K562 (cell line): ENCODE results near the gene KIF26B. TPM values are rescaled to one million over a fixed set of nuclear protein-coding genes. Genes with fewer than 3 reads are reported as not detected.

ENCODE experiments used
- ATAC-seq: fragments of 200-7000 bp; cut with Tn5 transposase; 3 replicates; pipeline ENCODE4 v1.9.1; 2020; ENCODE audit warnings: moderate library complexity
- BruUV-seq: library from RNA; stranded (reverse); fragments of 400-500 nt; replicated peaks from 2 replicates; lab custom pipeline; 2021; lab: Mats Ljungman, UMichigan
- CTCF ChIA-PET: fragments of 300-600 bp; formaldehyde crosslinking; extraction: SDS; loops from one replicate; lab custom pipeline; 2021; ENCODE audit warnings: low intra/inter-chr PET ratio; lab: Yijun Ruan, JAX
- POLR2A ChIA-PET: fragments of 300-600, 350-650 bp; sonication (Branson Sonifier 250); formaldehyde crosslinking; extraction: SDS; loops from one replicate; lab custom pipeline; 2021; ENCODE audit warnings: antibody characterized with exemption, inconsistent platforms; lab: Yijun Ruan, JAX
- DNase-seq, 4 experiments: peaks; one replicate each; pipeline versions ENCODE4 v3.0.0 to v3.0.0-alpha.2; 2011 to 2018; ENCODE audit warnings: low spot score in 3 of 4, mixed read lengths in 3 of 4; ENCODE audit errors: extremely low read depth in 1 of 4
- FAIRE-seq: peaks from 2 replicates; lab custom pipeline; 2011; peaks lifted over from hg19 to GRCh38; lab: Jason Lieb, UNC
- H2AFZ ChIP-seq: 2 replicates; pipeline ENCODE4 v1.6.0; 2011; ENCODE audit warnings: low read depth, low read length, control low read depth, inconsistent platforms
- H3K27ac ChIP-seq: fragments of 200-600 bp; 3 replicates; pipeline ENCODE4 v1.8.0; 2011; ENCODE audit warnings: low read depth, mild to moderate bottlenecking, control low read depth, inconsistent platforms, low read length, moderate library complexity, mixed read lengths; ENCODE audit errors: extremely low read depth
- H3K27me3 ChIP-seq, 2 experiments: fragments of 300-600 bp in 1 of 2; 2 replicates in 1 of 2; 3 replicates in 1 of 2; pipeline versions ENCODE4 v1.6.0 to v1.8.0; 2011; ENCODE audit warnings: inconsistent platforms in 2 of 2, low read length in 2 of 2, mild to moderate bottlenecking in 1 of 2, mixed read lengths in 1 of 2, moderate library complexity in 1 of 2; ENCODE audit not compliant: control insufficient read depth in 2 of 2, insufficient read depth in 2 of 2
- H3K36me3 ChIP-seq: fragments of 300-600 bp; 3 replicates; pipeline ENCODE4 v1.8.0; 2011; ENCODE audit warnings: mild to moderate bottlenecking, low read length, inconsistent platforms; ENCODE audit not compliant: control insufficient read depth, insufficient read depth
- H3K4me1 ChIP-seq, 2 experiments: fragments of 200-600 bp in 1 of 2; replicated peaks in 1 of 2; 2 replicates in 1 of 2; 3 replicates in 1 of 2; pipeline versions ENCODE4 v1.5.1 to v1.8.0; 2011; ENCODE audit warnings: inconsistent platforms in 2 of 2, low read length in 2 of 2, mild to moderate bottlenecking in 1 of 2, mixed read lengths in 1 of 2, moderate library complexity in 1 of 2; ENCODE audit not compliant: control insufficient read depth in 2 of 2, insufficient read depth in 2 of 2
- H3K4me2 ChIP-seq: 2 replicates; pipeline ENCODE4 v1.6.1; 2011; ENCODE audit warnings: low read length, control low read depth, inconsistent platforms, mixed read lengths; ENCODE audit not compliant: insufficient read depth
- H3K4me3 ChIP-seq: fragments of 200-600 bp; sonication (generic), shearing (Covaris generic); 2 replicates; pipeline ENCODE4 v1.5.1; 2016; ENCODE audit warnings: control low read depth, inconsistent platforms
- H3K79me2 ChIP-seq: fragments of 200-600 bp; 3 replicates; pipeline ENCODE4 v1.8.0; 2011; ENCODE audit warnings: low read length, inconsistent platforms; ENCODE audit not compliant: control insufficient read depth, insufficient read depth
- H3K9ac ChIP-seq, 2 experiments: 2 replicates each; pipeline versions ENCODE4 v1.6.0 to v1.6.1; 2011; ENCODE audit warnings: low read depth in 2 of 2, low read length in 2 of 2, control low read depth in 1 of 2, inconsistent platforms in 1 of 2, mild to moderate bottlenecking in 1 of 2, mixed read lengths in 1 of 2; ENCODE audit not compliant: insufficient read depth in 1 of 2
- H3K9me1 ChIP-seq: one replicate; pipeline ENCODE4 v1.6.0; 2011; ENCODE audit warnings: inconsistent platforms, mild to moderate bottlenecking, low read length, moderate library complexity; ENCODE audit not compliant: control insufficient read depth, insufficient read depth
- H3K9me3 ChIP-seq: replicated peaks from 2 replicates; pipeline ENCODE4 v1.5.1; 2011; ENCODE audit warnings: low read depth, low read length, inconsistent platforms; ENCODE audit not compliant: control insufficient read depth, insufficient read depth
- H4K20me1 ChIP-seq: replicated peaks from 2 replicates; pipeline ENCODE4 v1.6.1; 2011; ENCODE audit warnings: low read length, inconsistent platforms, mixed read lengths; ENCODE audit not compliant: control insufficient read depth, insufficient read depth
- CBX8 ChIP-seq: fragments of 200-600 bp; sonication (generic); IDR thresholded peaks from 2 replicates; pipeline ENCODE4 v1.6.1; 2012; ENCODE audit warnings: borderline replicate concordance, mixed run types, low read depth, mild to moderate bottlenecking, moderate library complexity, mixed read lengths, low read length, control low read depth, inconsistent platforms; ENCODE audit not compliant: poor library complexity, severe bottlenecking; ENCODE audit errors: extremely low read depth
- CEBPG ChIP-seq, 3 experiments: fragments of 200-800 bp in 1 of 3; sonication (Bioruptor generic) in 1 of 3; sonication (generic) in 1 of 3; formaldehyde crosslinking in 1 of 3; IDR thresholded peaks in 2 of 3; conservative IDR thresholded peaks in 1 of 3; 2 replicates each; pipeline versions ENCODE4 v1.6.1 to v1.8.0; 2016 to 2022; ENCODE audit warnings: missing compliant biosample characterization in 2 of 3, missing genetic modification characterization in 2 of 3, mild to moderate bottlenecking in 1 of 3, missing genetic modification reagents in 1 of 3
- CGGBP1 ChIP-seq: fragments of 250-450 bp; sonication (Bioruptor Pico); IDR thresholded peaks from 2 replicates; pipeline ENCODE4 v1.9.0; 2021; ENCODE audit warnings: mild to moderate bottlenecking
- E2F8 ChIP-seq: fragments of 450-650 bp; IDR thresholded peaks from 2 replicates; pipeline ENCODE4 v1.7.1; 2018; ENCODE audit warnings: mild to moderate bottlenecking, low read depth; ENCODE audit not compliant: partially characterized antibody
- ELK1 ChIP-seq: sonication (generic); formaldehyde crosslinking; IDR thresholded peaks from 2 replicates; pipeline ENCODE4 v1.8.1; 2022; ENCODE audit warnings: missing genetic modification reagents
- GTF2F1 ChIP-seq: IDR thresholded peaks from 2 replicates; pipeline ENCODE4 v1.6.1; 2011; ENCODE audit warnings: low read depth, low read length, improper control_type of control experiment
- HDAC2 ChIP-seq: fragments of 450-650 bp; IDR thresholded peaks from 2 replicates; pipeline ENCODE4 v1.6.1; 2016; ENCODE audit warnings: mild to moderate bottlenecking
- KHSRP ChIP-seq: fragments of 450-650 bp; IDR thresholded peaks from 2 replicates; pipeline ENCODE4 v1.6.1; 2017
- MCM3 ChIP-seq: fragments of 450-650 bp; IDR thresholded peaks from 2 replicates; pipeline ENCODE4 v1.6.1; 2016
- OTX1 ChIP-seq: fragments of 450-650 bp; formaldehyde crosslinking; IDR thresholded peaks from 2 replicates; pipeline ENCODE4 v1.4.0; 2022; ENCODE audit warnings: mild to moderate bottlenecking
- SNAPC5 ChIP-seq: fragments of 250-450 bp; sonication (Bioruptor Pico); IDR thresholded peaks from 2 replicates; pipeline ENCODE4 v1.8.0; 2021; ENCODE audit warnings: moderate library complexity, mild to moderate bottlenecking, inconsistent platforms
- SUPT5H ChIP-seq: fragments of 450-650 bp; IDR thresholded peaks from 2 replicates; pipeline ENCODE4 v1.6.1; 2016
- ZNF121 ChIP-seq: sonication (generic); formaldehyde crosslinking; conservative IDR thresholded peaks from 2 replicates; pipeline ENCODE4 v1.8.0; 2022; ENCODE audit warnings: missing genetic modification reagents
- ZNF639 ChIP-seq, 2 experiments: fragments of 200-800 bp in 1 of 2; sonication (Bioruptor generic) in 1 of 2; sonication (generic) in 1 of 2; formaldehyde crosslinking in 1 of 2; IDR thresholded peaks in 1 of 2; conservative IDR thresholded peaks in 1 of 2; 2 replicates each; pipeline versions ENCODE4 v1.5.0 to v1.6.1; 2016 to 2020; ENCODE audit warnings: missing compliant biosample characterization in 1 of 2, missing genetic modification characterization in 1 of 2, missing genetic modification reagents in 1 of 2
- WGBS: fragments of 100-300 bp; shearing (Covaris generic); methylation state at CpG from one replicate; pipeline ENCODE4 v1.1.6; 2016; ENCODE audit warnings: low coverage, mixed read lengths; ENCODE audit not compliant: insufficient coverage; ENCODE audit errors: missing lambda C conversion rate; 5-methylcytosine and 5-hydroxymethylcytosine counted together
- in situ Hi-C: fragments of 300-500 bp; cut with MboI; formaldehyde crosslinking; loops from 4 replicates; pipeline ENCODE4 v1.15.0; 2018; ENCODE audit warnings: inconsistent platforms, mixed read lengths
- intact Hi-C: fragments of 100-400 bp; cut with micrococcal nuclease; formaldehyde crosslinking; loops from 2 replicates; pipeline ENCODE4 v1.14.2; 2022
- polyA plus RNA-seq, 8 experiments: library from polyadenylated mRNA; depleted of rRNA in 4 of 8; stranded (reverse) in 5 of 8; unstranded in 3 of 8; fragments of >200 nt; fragmentation: Nextera tagmentation in 2 of 8; fragmentation: Illumina TruSeq in 1 of 8; extraction: Ambion mirVana in 2 of 8; extraction: Trizol in 1 of 8; gene quantifications; 2 replicates each; pipeline versions ENCODE4 v1.2.1 to v1.2.3, GENCODE V29; 2011 to 2014; ENCODE audit warnings: inconsistent platforms in 1 of 8, missing spikeins in 1 of 8
- total RNA-seq, 7 experiments: library from RNA; depleted of rRNA in 6 of 7; stranded (reverse); fragments of >200 nt in 6 of 7; fragmentation: Illumina TruSeq in 2 of 7; extraction: Trizol in 2 of 7; gene quantifications; 2 replicates each; pipeline versions ENCODE4 v1.2.1 to v1.2.3, GENCODE V29; 2011 to 2021; ENCODE audit warnings: low replicate concordance in 1 of 7

KIF26B gene
- total and polyA plus RNA-seq, 9 of the 15 experiments (the other 6 are each of a cell fraction or from before 2014, with no cell fraction given) = 0.02 to 0.08 (median 0.03) TPM; not detected in 6

GRCh38 chr1:245411245-245412036, 256.7 kb downstream of the KIF26B start (continued):
- no peak for TF ChIP-seq CBX8
- TF ChIP-seq, all 486 proteins: peak for 0

- Histone ChIP-seq H3K4me1 (no peaks in the 10 kb centered on the region), H3K36me3 (no peaks in the 10 kb centered on the region), H3K9me1 (no peaks in the 10 kb centered on the region), H3K4me3 (no peak overlapping the region), H3K79me2 (no peaks in the 10 kb centered on the region), H3K9ac (no peak overlapping the region), H2AFZ (no peak overlapping the region), H3K27me3 (peaks cover 33 to 67% of the 10 kb centered on the region in 2 experiments), H3K27ac (no peak overlapping the region), H4K20me1 (no peaks in the 10 kb centered on the region), H3K9me3 (no peaks in the 10 kb centered on the region), H3K4me2 (no peak overlapping the region)
- FAIRE-seq (no peak), DNase-seq (no peak), ATAC-seq (no peak)
- CTCF ChIA-PET = no interaction called here
- intact Hi-C loops (no loop called here), in situ Hi-C loops (no loop called here)
- WGBS = 1% methylated on average over 5 of the region's 5 CpGs
- POLR2A ChIA-PET = interaction anchor here (1.3 kb wide), 1 partner anchor 26 kb away, joined by 3 read pairs; no protein-coding TSS in a partner anchor
- no TSS peak for BruUV-seq
- no peak for TF ChIP-seq MCM3
- no peak for TF ChIP-seq OTX1 (CRISPR knock-in tag)
- TF ChIP-seq SUPT5H = no peak
- no peak for TF ChIP-seq ZNF639 (CRISPR knock-in tag; conservative IDR thresholded peaks at IDR 0.05 in 1 of 2, IDR thresholded peaks at IDR 0.05 in 1 of 2)
- TF ChIP-seq ZNF121 (CRISPR knock-in tag) = no peak
- TF ChIP-seq HDAC2 = no peak
- no peak for TF ChIP-seq ELK1
- no peak for TF ChIP-seq CGGBP1 (CRISPR knock-in tag)
- TF ChIP-seq SNAPC5 (CRISPR knock-in tag) = no peak
- TF ChIP-seq CEBPG (CRISPR knock-in tag; IDR thresholded peaks at IDR 0.05) = no peak
- TF ChIP-seq CEBPG (tag; conservative IDR thresholded peaks at IDR 0.05 in 1 of 2, IDR thresholded peaks at IDR 0.05 in 1 of 2) = no peak
- TF ChIP-seq KHSRP = no peak
- TF ChIP-seq GTF2F1 = no peak
- no peak for TF ChIP-seq E2F8
Observed at GRCh38 chr1:245412306-245412705, 257.5 kb downstream of the KIF26B start.
